MM.1S (cell line): ENCODE data around the gene SCAPER.

Experiments used
- DNase-seq: peaks from one replicate; pipeline ENCODE4 v3.0.0-alpha.2; 2015
- H2AFZ ChIP-seq: fragments of 300-600 bp; sonication (generic); 2 replicates; pipeline ENCODE4 v1.6.0; 2016; ENCODE audit warnings: antibody characterized with exemption, low read length
- H3F3A ChIP-seq: fragments of 300-600 bp; sonication (generic); 2 replicates; pipeline ENCODE4 v1.6.1; 2016; ENCODE audit warnings: mild to moderate bottlenecking, antibody characterized with exemption, low read length, moderate library complexity, mixed read lengths; ENCODE audit not compliant: insufficient read depth
- H3K27ac ChIP-seq: fragments of 300-600 bp; sonication (generic); 2 replicates; pipeline ENCODE4 v1.5.1; 2016; ENCODE audit warnings: mild to moderate bottlenecking, low read length
- H3K27me3 ChIP-seq: fragments of 300-600 bp; sonication (generic); replicated peaks from 2 replicates; pipeline ENCODE4 v1.6.0; 2016; ENCODE audit warnings: low read length; ENCODE audit not compliant: insufficient read depth
- H3K36me3 ChIP-seq: fragments of 300-600 bp; sonication (generic); replicated peaks from 2 replicates; pipeline ENCODE4 v1.6.1; 2016; ENCODE audit warnings: mild to moderate bottlenecking, low read length, mixed read lengths; ENCODE audit not compliant: insufficient read depth
- H3K4me1 ChIP-seq: fragments of 300-600 bp; sonication (generic); 2 replicates; pipeline ENCODE4 v1.6.1; 2016; ENCODE audit warnings: low read length, mixed read lengths
- H3K4me2 ChIP-seq: fragments of 300-600 bp; sonication (generic); 2 replicates; pipeline ENCODE4 v1.6.0; 2016; ENCODE audit warnings: low read depth, low read length
- H3K4me3 ChIP-seq: fragments of 300-600 bp; sonication (generic); 2 replicates; pipeline ENCODE4 v1.5.1; 2016; ENCODE audit warnings: low read length, mixed read lengths
- H3K79me2 ChIP-seq: fragments of 300-600 bp; sonication (generic); 2 replicates; pipeline ENCODE4 v1.6.1; 2016; ENCODE audit warnings: mixed run types, low read length, mixed read lengths
- H3K9ac ChIP-seq: fragments of 300-600 bp; sonication (generic); 2 replicates; pipeline ENCODE4 v1.6.1; 2016; ENCODE audit warnings: low read length, mixed read lengths
- H3K9me2 ChIP-seq: fragments of 300-600 bp; sonication (generic); replicated peaks from 2 replicates; pipeline ENCODE4 v1.6.1; 2016; ENCODE audit warnings: mild to moderate bottlenecking, low read length, mixed read lengths; ENCODE audit not compliant: insufficient read depth
- H3K9me3 ChIP-seq: fragments of 300-600 bp; sonication (generic); replicated peaks from 2 replicates; pipeline ENCODE4 v1.6.1; 2016; ENCODE audit warnings: mild to moderate bottlenecking, low read length, mixed read lengths; ENCODE audit not compliant: insufficient read depth
- H4K20me1 ChIP-seq: fragments of 300-600 bp; sonication (generic); 2 replicates; pipeline ENCODE4 v1.6.1; 2016; ENCODE audit warnings: mild to moderate bottlenecking, low read length, moderate library complexity, mixed read lengths; ENCODE audit not compliant: insufficient read depth
- EZH2 ChIP-seq: fragments of 300-600 bp; sonication (generic); optimal IDR thresholded peaks from 2 replicates; pipeline ENCODE3; 2017; ENCODE audit warnings: low read depth, mild to moderate bottlenecking, antibody characterized with exemption, low read length, mixed read lengths
- EZH2phosphoT487 ChIP-seq: fragments of 300-600 bp; sonication (generic); IDR thresholded peaks from 2 replicates; pipeline ENCODE4 v1.6.1; 2018; ENCODE audit warnings: antibody characterized with exemption, low read length
- TF ChIP-seq, protein P1 (sequence below): fragments of 300-600 bp; sonication (generic); IDR thresholded peaks from 2 replicates; pipeline ENCODE4 v1.5.1; 2016; ENCODE audit warnings: antibody characterized with exemption, low read length, mixed read lengths

SCAPER gene

GRCh38 chr15:76667943-76668715, 237.0 kb downstream of the SCAPER start:
- Histone ChIP-seq H3K4me2 (no peak overlapping the region), H4K20me1 (no peaks in the 10 kb centered on the region), H3K27me3 (no peaks in the 10 kb centered on the region), H3K9me3 (no peaks in the 10 kb centered on the region), H3K27ac (no peak overlapping the region), H3K9me2 (no peaks in the 10 kb centered on the region), H3K79me2 (no peaks in the 10 kb centered on the region), H3K36me3 (no peaks in the 10 kb centered on the region), H2AFZ (no peak overlapping the region), H3K4me3 (no peak overlapping the region), H3K9ac (no peak overlapping the region), H3F3A (no peaks in the 10 kb centered on the region), H3K4me1 (no peaks in the 10 kb centered on the region)
- TF ChIP-seq, protein P1, sequence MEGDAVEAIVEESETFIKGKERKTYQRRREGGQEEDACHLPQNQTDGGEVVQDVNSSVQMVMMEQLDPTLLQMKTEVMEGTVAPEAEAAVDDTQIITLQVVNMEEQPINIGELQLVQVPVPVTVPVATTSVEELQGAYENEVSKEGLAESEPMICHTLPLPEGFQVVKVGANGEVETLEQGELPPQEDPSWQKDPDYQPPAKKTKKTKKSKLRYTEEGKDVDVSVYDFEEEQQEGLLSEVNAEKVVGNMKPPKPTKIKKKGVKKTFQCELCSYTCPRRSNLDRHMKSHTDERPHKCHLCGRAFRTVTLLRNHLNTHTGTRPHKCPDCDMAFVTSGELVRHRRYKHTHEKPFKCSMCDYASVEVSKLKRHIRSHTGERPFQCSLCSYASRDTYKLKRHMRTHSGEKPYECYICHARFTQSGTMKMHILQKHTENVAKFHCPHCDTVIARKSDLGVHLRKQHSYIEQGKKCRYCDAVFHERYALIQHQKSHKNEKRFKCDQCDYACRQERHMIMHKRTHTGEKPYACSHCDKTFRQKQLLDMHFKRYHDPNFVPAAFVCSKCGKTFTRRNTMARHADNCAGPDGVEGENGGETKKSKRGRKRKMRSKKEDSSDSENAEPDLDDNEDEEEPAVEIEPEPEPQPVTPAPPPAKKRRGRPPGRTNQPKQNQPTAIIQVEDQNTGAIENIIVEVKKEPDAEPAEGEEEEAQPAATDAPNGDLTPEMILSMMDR, result no peak
- TF ChIP-seq EZH2phosphoT487 (no peak), EZH2 (no peak)
- DNase-seq, result no peak

GRCh38 chr15:76664895-76665294, 240.2 kb downstream of the SCAPER start:
- Histone ChIP-seq H2AFZ (no peak overlapping the region), H3F3A (no peaks in the 10 kb centered on the region), H3K27ac (no peak overlapping the region), H3K9me3 (no peaks in the 10 kb centered on the region), H3K79me2 (no peaks in the 10 kb centered on the region), H3K4me2 (no peak overlapping the region), H3K27me3 (no peaks in the 10 kb centered on the region), H3K9me2 (no peaks in the 10 kb centered on the region), H3K9ac (no peak overlapping the region), H4K20me1 (no peaks in the 10 kb centered on the region), H3K36me3 (no peaks in the 10 kb centered on the region), H3K4me1 (no peaks in the 10 kb centered on the region), H3K4me3 (no peak overlapping the region)
- no peak for TF ChIP-seq EZH2
- TF ChIP-seq, protein P1, result no peak
- no peak for DNase-seq

- H2AFZ ChIP-seq, result no peak overlapping the region
- no peaks in the 10 kb centered on the region for H3F3A ChIP-seq
- H3K27me3 ChIP-seq, result no peaks in the 10 kb centered on the region
- no peak for DNase-seq
- no peak overlapping the region for H3K4me3 ChIP-seq
- TF ChIP-seq EZH2phosphoT487, result no peak
- H3K9me3 ChIP-seq, result no peaks in the 10 kb centered on the region
- no peaks in the 10 kb centered on the region for H4K20me1 ChIP-seq
- no peak overlapping the region for H3K27ac ChIP-seq
- H3K4me1 ChIP-seq, result no peaks in the 10 kb centered on the region
- no peak overlapping the region for H3K9ac ChIP-seq
- H3K36me3 ChIP-seq, result no peaks in the 10 kb centered on the region
- no peak overlapping the region for H3K4me2 ChIP-seq
- H3K9me2 ChIP-seq, result no peaks in the 10 kb centered on the region
- no peaks in the 10 kb centered on the region for H3K79me2 ChIP-seq
Observed at GRCh38 chr15:76664411-76664810, 240.7 kb downstream of the SCAPER start.

DNA sequence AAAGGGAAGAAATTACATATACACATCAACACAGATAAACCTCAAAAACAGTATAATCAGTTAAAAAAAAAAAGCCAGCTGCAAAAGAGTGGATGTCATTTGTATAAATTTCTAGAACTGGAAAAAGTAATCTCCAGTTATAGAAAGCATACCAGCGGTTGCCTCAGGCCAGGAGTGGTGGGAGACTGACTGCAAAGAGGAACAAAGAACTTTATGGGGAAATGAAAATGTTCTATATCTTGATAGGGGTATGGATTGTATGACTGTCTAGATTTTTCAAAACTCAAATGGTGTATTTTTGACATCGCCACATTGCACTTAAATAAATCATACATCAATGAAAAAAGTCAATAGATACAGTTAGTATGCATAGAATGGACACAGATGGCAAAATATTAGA, 241.6 kb downstream of the SCAPER start:
- Histone ChIP-seq H3K9ac (no peak overlapping the region), H3K4me2 (no peak overlapping the region), H3K4me1 (no peaks in the 10 kb centered on the region), H2AFZ (no peak overlapping the region), H4K20me1 (no peaks in the 10 kb centered on the region), H3K27me3 (no peaks in the 10 kb centered on the region), H3K9me3 (no peaks in the 10 kb centered on the region), H3K27ac (no peak overlapping the region), H3K79me2 (no peaks in the 10 kb centered on the region), H3K4me3 (no peak overlapping the region), H3F3A (no peaks in the 10 kb centered on the region), H3K36me3 (no peaks in the 10 kb centered on the region), H3K9me2 (no peaks in the 10 kb centered on the region)
- no peak for DNase-seq
- TF ChIP-seq, protein P1, result no peak
- TF ChIP-seq EZH2phosphoT487, result no peak
- no peak for TF ChIP-seq EZH2
